ENCODE data around the gene TBC1D20.

TBC1D20 gene

GRCh38 chr20:419556-420165, 42.7 kb downstream of the TBC1D20 start:
- Mint-ChIP-seq H3K9me3 (no peaks in the 10 kb centered on the region), H3K36me3 (peaks cover 89% of the 10 kb centered on the region), H3K4me1 (peaks cover 23% of the 10 kb centered on the region), H3K27ac (peak overlapping the region; percentile 29), H3K4me3 (no peak overlapping the region)
- DNase-seq (ENCODE audit: low spot score in 2 of 2) = no peak
- peak; percentile 40 for ATAC-seq

- Mint-ChIP-seq H3K4me1 (peaks cover 23% of the 10 kb centered on the region), H3K4me3 (no peak overlapping the region), H3K27ac (no peak overlapping the region), H3K36me3 (peaks cover 87% of the 10 kb centered on the region), H3K9me3 (no peaks in the 10 kb centered on the region)
- DNase-seq (ENCODE audit: low spot score in 2 of 2) = no peak
- ATAC-seq = no peak
Observed at GRCh38 chr20:418858-419365, 43.4 kb downstream of the TBC1D20 start.

GRCh38 chr20:417801-418342, 44.5 kb downstream of the TBC1D20 start:
- peaks cover 87% of the 10 kb centered on the region for H3K36me3 Mint-ChIP-seq
- ATAC-seq (no peak), DNase-seq (ENCODE audit: low spot score in 2 of 2) (no peak)
- no peaks in the 10 kb centered on the region for H3K9me3 Mint-ChIP-seq
- H3K27ac Mint-ChIP-seq = no peak overlapping the region
- peaks cover 30% of the 10 kb centered on the region for H3K4me1 Mint-ChIP-seq
- H3K4me3 Mint-ChIP-seq = no peak overlapping the region

GRCh38 chr20:416950-417800, 45.2 kb downstream of the TBC1D20 start:
- no peak overlapping the region for H3K4me3 Mint-ChIP-seq
- H3K36me3 Mint-ChIP-seq = peaks cover 87% of the 10 kb centered on the region
- H3K27ac Mint-ChIP-seq = peak overlapping the region; percentile 21
- ATAC-seq = no peak
- peaks cover 30% of the 10 kb centered on the region for H3K4me1 Mint-ChIP-seq
- DNase-seq (ENCODE audit: low spot score in 2 of 2) = no peak
- H3K9me3 Mint-ChIP-seq = no peaks in the 10 kb centered on the region

GRCh38 chr20:415820-416322, 46.5 kb downstream of the TBC1D20 start:
- no peaks in the 10 kb centered on the region for H3K9me3 Mint-ChIP-seq
- H3K36me3 Mint-ChIP-seq = peaks cover 88% of the 10 kb centered on the region
- H3K4me1 Mint-ChIP-seq = peaks cover 24% of the 10 kb centered on the region
- DNase-seq (ENCODE audit: low spot score in 2 of 2) = no peak
- no peak for ATAC-seq
- H3K27ac Mint-ChIP-seq = peak overlapping the region; percentile 74
- H3K4me3 Mint-ChIP-seq = no peak overlapping the region

GRCh38 chr20:414161-414560, 48.2 kb downstream of the TBC1D20 start:
- H3K36me3 Mint-ChIP-seq = peaks cover 96% of the 10 kb centered on the region
- no peak overlapping the region for H3K27ac Mint-ChIP-seq
- peaks cover 41% of the 10 kb centered on the region for H3K4me1 Mint-ChIP-seq
- H3K9me3 Mint-ChIP-seq = no peaks in the 10 kb centered on the region
- ATAC-seq = no peak
- no peak for DNase-seq (ENCODE audit: low spot score in 2 of 2)
- H3K4me3 Mint-ChIP-seq = no peak overlapping the region

- no peak for DNase-seq (ENCODE audit: low spot score in 2 of 2)
- H3K27ac Mint-ChIP-seq = no peak overlapping the region
- peaks cover 93% of the 10 kb centered on the region for H3K36me3 Mint-ChIP-seq
- peaks cover 48% of the 10 kb centered on the region for H3K4me1 Mint-ChIP-seq
- no peak overlapping the region for H3K4me3 Mint-ChIP-seq
- no peak for ATAC-seq
- no peaks in the 10 kb centered on the region for H3K9me3 Mint-ChIP-seq
Observed at GRCh38 chr20:412081-412480, 50.3 kb downstream of the TBC1D20 start.

- Mint-ChIP-seq H3K4me1 (peaks cover 41% of the 10 kb centered on the region), H3K4me3 (peak overlapping the region; percentile 96), H3K27ac (peak overlapping the region; percentile 98), H3K9me3 (no peaks in the 10 kb centered on the region), H3K36me3 (peaks cover 77% of the 10 kb centered on the region)
- no peak for DNase-seq (ENCODE audit: low spot score in 2 of 2)
- ATAC-seq = no peak
Observed at GRCh38 chr20:409697-410559, 52.4 kb downstream of the TBC1D20 start.

GRCh38 chr20:408843-409696, 53.3 kb downstream of the TBC1D20 start:
- H3K4me1 Mint-ChIP-seq = peaks cover 41% of the 10 kb centered on the region
- H3K4me3 Mint-ChIP-seq = peak overlapping the region; percentile 96
- DNase-seq (ENCODE audit: low spot score in 2 of 2) = peak in 1 of 2 donors; percentile 74
- H3K27ac Mint-ChIP-seq = peak overlapping the region; percentile 98
- peak; percentile 35 for ATAC-seq
- H3K36me3 Mint-ChIP-seq = peaks cover 72% of the 10 kb centered on the region
- no peaks in the 10 kb centered on the region for H3K9me3 Mint-ChIP-seq

GRCh38 chr20:407953-408842, 54.1 kb downstream of the TBC1D20 start, which contains the start of gene RBCK1:
Gene RBCK1 (plus strand): TSS chr20:408299. CDS start chr20:408758, 459 bp downstream.
- Mint-ChIP-seq H3K27ac (peak within 1 kb of the TSS; percentile 98), H3K4me3 (peak within 1 kb of the TSS; percentile 96), H3K4me1 (peaks cover 37% of the 10 kb centered on the region), H3K36me3 (peaks cover 63% of the 10 kb centered on the region), H3K9me3 (no peaks in the 10 kb centered on the region)
- DNase-seq (ENCODE audit: low spot score in 2 of 2) (peak; percentile 86 to 98), ATAC-seq (peak; percentile 79)

- H3K4me3 Mint-ChIP-seq = peak overlapping the region; percentile 96
- H3K27ac Mint-ChIP-seq = peak overlapping the region; percentile 76
- no peaks in the 10 kb centered on the region for H3K9me3 Mint-ChIP-seq
- H3K36me3 Mint-ChIP-seq = peaks cover 54% of the 10 kb centered on the region
- H3K4me1 Mint-ChIP-seq = peaks cover 35% of the 10 kb centered on the region
- ATAC-seq (peak; percentile 83), DNase-seq (ENCODE audit: low spot score in 2 of 2) (peak in 1 of 2 donors; percentile 83)
Observed at GRCh38 chr20:407133-407952, 55.0 kb downstream of the TBC1D20 start.

GRCh38 chr20:406200-407132, 55.9 kb downstream of the TBC1D20 start:
- H3K4me1 Mint-ChIP-seq = peaks cover 41% of the 10 kb centered on the region
- no peak for DNase-seq (ENCODE audit: low spot score in 2 of 2)
- no peak for ATAC-seq
- H3K36me3 Mint-ChIP-seq = peaks cover 46% of the 10 kb centered on the region
- peak overlapping the region; percentile 76 for H3K27ac Mint-ChIP-seq
- H3K9me3 Mint-ChIP-seq = no peaks in the 10 kb centered on the region
- H3K4me3 Mint-ChIP-seq = peak overlapping the region; percentile 96
